Fibroblast of pulmonary artery (primary cell): ENCODE measurements around the gene BAG2.

Experiments
- DNase-seq: peaks from one replicate; pipeline ENCODE4 v3.0.0-alpha.2; 2010; ENCODE audit warnings: low read depth
- H3K4me3 ChIP-seq: replicated peaks from 2 replicates; pipeline ENCODE4 v1.5.1; 2011; ENCODE audit warnings: low read depth, mild to moderate bottlenecking, control low read depth, low read length, moderate library complexity
- TF ChIP-seq, protein P1 (sequence below): IDR thresholded peaks from 2 replicates; pipeline ENCODE4 v1.5.1; 2011; ENCODE audit warnings: mild to moderate bottlenecking, control low read depth, low read length, inconsistent platforms; ENCODE audit errors: missing control alignments

BAG2 gene

DNA sequence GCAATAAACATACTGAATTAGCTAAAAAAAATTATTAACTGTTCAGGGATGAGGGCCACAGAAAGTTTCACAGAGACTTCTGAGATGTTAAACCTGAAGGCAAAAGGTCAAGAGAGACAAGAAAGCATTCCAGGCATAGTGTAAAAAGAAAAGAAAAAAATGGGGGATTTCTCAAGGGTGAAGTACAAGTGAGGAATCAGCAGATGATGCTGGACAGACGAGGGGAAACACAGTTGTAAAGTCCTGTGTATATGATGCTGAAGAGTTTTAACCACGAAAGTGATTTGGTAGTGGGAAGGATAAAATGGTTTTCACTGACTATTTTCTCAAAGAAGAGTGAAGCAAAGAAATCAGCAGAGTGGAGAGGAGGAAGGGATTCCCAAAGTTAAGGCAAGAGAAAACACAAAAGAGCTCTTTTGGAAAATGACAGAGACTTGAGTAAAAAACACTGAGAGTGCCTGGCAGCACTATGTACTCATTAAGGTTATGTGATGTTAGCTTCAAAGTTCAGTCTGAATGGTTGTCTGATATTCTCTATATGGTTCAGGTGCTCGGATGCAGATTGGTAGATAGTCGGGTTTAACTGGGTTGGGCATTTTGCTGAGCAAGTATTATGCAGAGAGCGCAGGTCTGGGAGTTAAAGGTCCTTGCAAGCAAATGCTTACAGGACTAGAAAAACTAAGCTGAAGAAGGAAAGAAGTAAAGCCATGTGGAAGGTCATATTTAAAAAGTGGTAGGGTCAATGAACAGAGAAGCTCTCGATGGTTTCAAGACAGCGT lies 33.6 kb downstream of the BAG2 start:
- DNase-seq: no peak
- TF ChIP-seq, protein P1, sequence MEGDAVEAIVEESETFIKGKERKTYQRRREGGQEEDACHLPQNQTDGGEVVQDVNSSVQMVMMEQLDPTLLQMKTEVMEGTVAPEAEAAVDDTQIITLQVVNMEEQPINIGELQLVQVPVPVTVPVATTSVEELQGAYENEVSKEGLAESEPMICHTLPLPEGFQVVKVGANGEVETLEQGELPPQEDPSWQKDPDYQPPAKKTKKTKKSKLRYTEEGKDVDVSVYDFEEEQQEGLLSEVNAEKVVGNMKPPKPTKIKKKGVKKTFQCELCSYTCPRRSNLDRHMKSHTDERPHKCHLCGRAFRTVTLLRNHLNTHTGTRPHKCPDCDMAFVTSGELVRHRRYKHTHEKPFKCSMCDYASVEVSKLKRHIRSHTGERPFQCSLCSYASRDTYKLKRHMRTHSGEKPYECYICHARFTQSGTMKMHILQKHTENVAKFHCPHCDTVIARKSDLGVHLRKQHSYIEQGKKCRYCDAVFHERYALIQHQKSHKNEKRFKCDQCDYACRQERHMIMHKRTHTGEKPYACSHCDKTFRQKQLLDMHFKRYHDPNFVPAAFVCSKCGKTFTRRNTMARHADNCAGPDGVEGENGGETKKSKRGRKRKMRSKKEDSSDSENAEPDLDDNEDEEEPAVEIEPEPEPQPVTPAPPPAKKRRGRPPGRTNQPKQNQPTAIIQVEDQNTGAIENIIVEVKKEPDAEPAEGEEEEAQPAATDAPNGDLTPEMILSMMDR: no peak
- no peak overlapping the region for H3K4me3 ChIP-seq

DNA sequence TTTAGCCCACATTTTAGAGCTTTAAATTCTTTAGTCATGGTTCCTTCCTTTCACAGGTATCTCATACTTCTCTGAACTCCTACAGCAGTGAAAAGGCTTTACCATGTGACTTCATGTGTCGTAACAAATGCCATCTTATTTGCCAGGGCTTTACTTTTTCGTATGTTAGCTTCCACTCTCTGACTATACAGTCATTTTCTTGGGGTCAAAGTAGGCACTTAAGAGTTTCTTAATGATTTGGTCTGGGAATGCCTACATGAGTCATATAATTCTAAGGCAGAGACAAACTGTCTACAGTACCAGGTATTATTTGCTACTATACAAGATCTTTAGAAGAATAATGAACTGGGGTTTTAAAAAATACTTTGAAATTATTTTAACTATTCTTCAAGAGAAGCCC lies 35.0 kb downstream of the BAG2 start:
- TF ChIP-seq, protein P1: no peak
- peak; percentile 43 for DNase-seq
- H3K4me3 ChIP-seq: no peak overlapping the region

DNA sequence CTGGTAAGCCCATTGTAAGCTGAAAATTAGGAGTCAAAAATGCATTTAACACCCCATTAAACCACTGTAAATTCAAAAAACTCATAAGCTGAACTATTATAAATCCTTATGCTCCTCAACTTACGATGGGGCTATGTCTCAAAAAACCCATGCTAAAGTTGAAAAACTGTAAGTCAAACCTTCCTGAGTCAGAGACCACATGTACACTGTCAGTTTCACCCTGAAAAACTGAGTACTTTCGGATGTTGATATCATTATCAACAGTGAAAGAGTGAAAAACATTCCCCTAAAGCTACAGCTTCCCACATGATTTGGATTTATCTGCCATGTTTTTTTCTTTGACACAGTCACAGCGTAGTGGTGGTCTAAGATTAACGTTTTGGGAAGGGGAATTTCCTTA lies 35.7 kb downstream of the BAG2 start:
- no peak for DNase-seq
- H3K4me3 ChIP-seq: no peak overlapping the region
- TF ChIP-seq, protein P1: no peak

DNA sequence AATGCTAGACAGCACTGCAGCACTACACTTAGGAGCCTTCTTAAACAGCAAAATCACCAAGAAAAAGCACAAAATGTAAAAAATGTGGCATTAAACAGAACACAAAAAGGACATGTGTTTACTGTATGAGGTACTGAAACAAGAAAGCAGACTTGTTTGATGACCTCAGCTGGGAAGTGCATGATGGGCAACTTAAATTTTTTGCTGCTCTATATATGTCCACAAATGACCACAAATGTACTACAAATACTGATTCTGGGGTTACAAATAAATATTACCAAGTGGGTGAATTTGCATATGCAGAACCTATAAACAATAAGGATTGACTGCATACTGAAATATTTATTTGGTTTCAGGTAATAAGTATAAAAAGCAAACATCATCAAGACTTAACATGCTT lies 36.9 kb downstream of the BAG2 start:
- H3K4me3 ChIP-seq: no peak overlapping the region
- TF ChIP-seq, protein P1: no peak
- DNase-seq: no peak

DNA sequence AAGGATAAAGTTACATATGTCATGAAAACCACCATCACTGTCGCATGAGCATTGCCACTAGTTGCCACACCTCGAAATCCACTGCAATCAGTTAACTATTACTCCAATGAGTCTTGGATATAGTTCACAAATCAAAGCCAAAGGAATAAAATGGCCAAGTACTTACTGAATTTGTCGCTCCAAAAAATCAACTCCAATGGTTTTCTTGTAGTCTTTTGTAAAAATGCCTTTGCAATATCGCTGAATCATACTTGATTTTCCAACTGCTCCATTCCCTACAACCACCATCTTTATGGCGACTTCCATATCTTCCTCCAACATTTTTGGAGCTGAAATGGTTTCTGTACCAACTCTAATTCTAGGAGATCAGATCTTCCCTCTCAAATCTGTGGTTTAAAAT lies 37.9 kb downstream of the BAG2 start:
- no peak overlapping the region for H3K4me3 ChIP-seq
- DNase-seq: no peak
- TF ChIP-seq, protein P1: no peak

DNA sequence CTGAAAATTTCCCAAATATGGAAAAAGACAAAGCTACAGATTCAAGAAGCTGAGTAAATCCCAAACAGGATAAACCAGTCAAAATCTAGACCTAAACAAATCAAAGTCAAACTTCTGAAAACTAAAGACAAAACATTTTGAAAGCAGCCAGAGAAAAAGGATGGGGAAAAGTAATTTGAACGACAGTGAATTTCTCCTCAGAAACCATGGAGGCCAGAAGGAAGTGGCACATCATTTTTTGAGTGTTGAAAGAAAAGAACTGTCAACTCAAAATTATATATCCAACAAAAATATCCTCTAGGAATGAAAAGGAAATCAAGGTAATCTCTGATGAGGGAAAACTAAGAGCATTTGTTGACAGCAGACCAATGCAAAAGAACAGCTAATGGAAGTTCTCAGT lies 43.1 kb downstream of the BAG2 start:
- DNase-seq: no peak
- TF ChIP-seq, protein P1: no peak
- H3K4me3 ChIP-seq: no peak overlapping the region
